Mesenchymal stem cell (in vitro differentiated cells and primary cell): ENCODE data around the gene NUP107.

Experiments used
- DNase-seq: peaks from one replicate; pipeline ENCODE4 v3.0.0-alpha.2; 2013
- H2AFZ ChIP-seq: one replicate; pipeline ENCODE4 v1.6.1; 2013; ENCODE audit warnings: low read depth, mild to moderate bottlenecking, control low read depth, inconsistent platforms, low read length, moderate library complexity
- H2AK5ac ChIP-seq: 2 replicates; pipeline ENCODE4 v1.6.1; 2013; ENCODE audit warnings: low read length, moderate library complexity, mild to moderate bottlenecking, inconsistent platforms; ENCODE audit not compliant: severe bottlenecking
- H2BK120ac ChIP-seq: one replicate; pipeline ENCODE4 v1.6.1; 2013; ENCODE audit warnings: low read depth, mild to moderate bottlenecking, inconsistent platforms, low read length, moderate library complexity
- H2BK12ac ChIP-seq, 2 experiments: one replicate each; pipeline ENCODE4 v1.6.1; 2013; ENCODE audit warnings: inconsistent platforms in 2 of 2, low read length in 2 of 2, mild to moderate bottlenecking in 2 of 2, moderate library complexity in 2 of 2, control low read depth in 1 of 2
- H2BK15ac ChIP-seq: one replicate; pipeline ENCODE4 v1.6.1; 2013; ENCODE audit warnings: mild to moderate bottlenecking, low read depth, inconsistent platforms; ENCODE audit not compliant: poor library complexity, severe bottlenecking
- H2BK5ac ChIP-seq: 2 replicates; pipeline ENCODE4 v1.6.1; 2013; ENCODE audit warnings: low read depth, mild to moderate bottlenecking, low read length, control low read depth, inconsistent platforms; ENCODE audit not compliant: poor library complexity, severe bottlenecking
- H3K14ac ChIP-seq, 2 experiments: one replicate each; pipeline ENCODE4 v1.6.1; 2013; ENCODE audit warnings: inconsistent platforms in 2 of 2, low read length in 2 of 2, control low read depth in 1 of 2, mild to moderate bottlenecking in 1 of 2, moderate library complexity in 1 of 2
- H3K18ac ChIP-seq, 2 experiments: one replicate each; pipeline ENCODE4 v1.6.1; 2013; ENCODE audit warnings: inconsistent platforms in 2 of 2, low read length in 2 of 2, control low read depth in 1 of 2, low read depth in 1 of 2, mild to moderate bottlenecking in 1 of 2
- H3K23ac ChIP-seq, 2 experiments: one replicate each; pipeline ENCODE4 v1.6.1; 2013; ENCODE audit warnings: inconsistent platforms in 2 of 2, low read length in 2 of 2, mild to moderate bottlenecking in 2 of 2, moderate library complexity in 2 of 2, control low read depth in 1 of 2
- H3K27ac ChIP-seq: 2 replicates; pipeline ENCODE4 v1.5.1; 2013; ENCODE audit warnings: mild to moderate bottlenecking, moderate library complexity, low read length, control low read depth, inconsistent platforms; ENCODE audit not compliant: poor library complexity, severe bottlenecking
- H3K27me3 ChIP-seq, 2 experiments: 2 replicates each; pipeline versions ENCODE4 v1.6.1 to v1.7.0; 2013; ENCODE audit warnings: low read length in 2 of 2, mild to moderate bottlenecking in 2 of 2, moderate library complexity in 2 of 2, control low read depth in 1 of 2, inconsistent platforms in 1 of 2; ENCODE audit not compliant: control insufficient read depth in 1 of 2, insufficient read depth in 1 of 2
- H3K36me3 ChIP-seq, 2 experiments: 2 replicates each; pipeline versions ENCODE4 v1.6.1 to v1.7.0; 2013; ENCODE audit warnings: low read length in 2 of 2, control low read depth in 1 of 2, inconsistent platforms in 1 of 2, low read depth in 1 of 2, mild to moderate bottlenecking in 1 of 2; ENCODE audit not compliant: insufficient read depth in 2 of 2, control insufficient read depth in 1 of 2
- H3K4ac ChIP-seq, 2 experiments: one replicate each; pipeline ENCODE4 v1.6.1; 2013; ENCODE audit warnings: inconsistent platforms in 2 of 2, low read length in 2 of 2, mild to moderate bottlenecking in 2 of 2, moderate library complexity in 2 of 2, control low read depth in 1 of 2, low read depth in 1 of 2
- H3K4me1 ChIP-seq: 2 replicates; pipeline ENCODE4 v1.6.1; 2013; ENCODE audit warnings: low read depth, low read length, control low read depth; ENCODE audit not compliant: control insufficient read depth, insufficient read depth
- H3K4me2 ChIP-seq: 2 replicates; pipeline ENCODE4 v1.6.1; 2013; ENCODE audit warnings: low read length, mild to moderate bottlenecking, inconsistent platforms; ENCODE audit not compliant: poor library complexity, severe bottlenecking
- H3K4me3 ChIP-seq, 2 experiments: 2 replicates each; pipeline versions ENCODE4 v1.5.1 to v1.7.0; 2013; ENCODE audit warnings: low read length in 2 of 2, mild to moderate bottlenecking in 2 of 2, control low read depth in 1 of 2, low read depth in 1 of 2; ENCODE audit not compliant: insufficient read depth in 1 of 2
- H3K79me1 ChIP-seq: replicated peaks from 2 replicates; pipeline ENCODE4 v1.6.1; 2013; ENCODE audit warnings: mild to moderate bottlenecking, control low read depth, low read length, inconsistent platforms; ENCODE audit not compliant: poor library complexity, severe bottlenecking
- H3K9ac ChIP-seq: 2 replicates; pipeline ENCODE4 v1.7.0; 2013; ENCODE audit warnings: mild to moderate bottlenecking, low read length, moderate library complexity
- H3K9me3 ChIP-seq: 2 replicates; pipeline ENCODE4 v1.7.0; 2013; ENCODE audit warnings: mild to moderate bottlenecking, low read length; ENCODE audit not compliant: control insufficient read depth
- H4K8ac ChIP-seq: one replicate; pipeline ENCODE4 v1.6.1; 2013; ENCODE audit warnings: inconsistent platforms, mild to moderate bottlenecking, low read length, moderate library complexity
- H4K91ac ChIP-seq: one replicate; pipeline ENCODE4 v1.6.1; 2013; ENCODE audit warnings: mild to moderate bottlenecking, low read length, inconsistent platforms
- WGBS: methylation state at CpG from one replicate; pipeline ENCODE4 v1.1.7; 2013; ENCODE audit warnings: mixed read lengths; 5-methylcytosine and 5-hydroxymethylcytosine counted together

The NUP107 gene

GRCh38 chr12:68790952-68791234 is 104.1 kb downstream of the NUP107 start:
- Histone ChIP-seq H3K4me2 (no peak overlapping the region), H3K27ac (no peak overlapping the region), H3K4me1 (peaks cover 2% of the 10 kb centered on the region), H3K36me3 (no peaks in the 10 kb centered on the region), H2BK120ac (no peak overlapping the region), H3K4ac (no peak overlapping the region), H3K9ac (no peak overlapping the region), H2BK15ac (no peak overlapping the region), H3K18ac (no peak overlapping the region), H2AK5ac (no peak overlapping the region), H3K79me1 (no peaks in the 10 kb centered on the region), H2BK5ac (no peak overlapping the region), H3K14ac (no peak overlapping the region), H3K4me3 (no peak overlapping the region), H3K9me3 (no peaks in the 10 kb centered on the region), H2BK12ac (no peak overlapping the region), H4K91ac (no peak overlapping the region), H3K23ac (no peak overlapping the region), H4K8ac (no peak overlapping the region), H2AFZ (no peak overlapping the region), H3K27me3 (no peaks in the 10 kb centered on the region)
- DNase-seq = no peak
- WGBS = 69% methylated on average over 3 of the region's 3 CpGs

GRCh38 chr12:68791897-68792481 is 105.2 kb downstream of the NUP107 start:
- no peak overlapping the region for H3K18ac ChIP-seq

GRCh38 chr12:68792952-68793351 is 106.2 kb downstream of the NUP107 start:
- H2BK5ac ChIP-seq = no peak overlapping the region
- no peak overlapping the region for H3K18ac ChIP-seq
- no peak overlapping the region for H2BK120ac ChIP-seq
- no peak overlapping the region for H2BK12ac ChIP-seq
- no peak overlapping the region for H4K91ac ChIP-seq
- no peaks in the 10 kb centered on the region for H3K79me1 ChIP-seq
- peak; percentile 62 for DNase-seq
- H3K9me3 ChIP-seq = no peaks in the 10 kb centered on the region
- H3K4me3 ChIP-seq = no peak overlapping the region
- no peaks in the 10 kb centered on the region for H3K4me1 ChIP-seq
- no peak overlapping the region for H3K4me2 ChIP-seq
- 31% methylated on average over 1 of the region's 2 CpGs for WGBS
- H3K36me3 ChIP-seq = no peaks in the 10 kb centered on the region
- no peak overlapping the region for H2BK15ac ChIP-seq
- H2AK5ac ChIP-seq = no peak overlapping the region
- no peak overlapping the region for H3K9ac ChIP-seq
- no peak overlapping the region for H3K4ac ChIP-seq
- no peak overlapping the region for H3K27ac ChIP-seq
- no peaks in the 10 kb centered on the region for H3K27me3 ChIP-seq
- H3K23ac ChIP-seq = no peak overlapping the region
- no peak overlapping the region for H4K8ac ChIP-seq
- H3K14ac ChIP-seq = no peak overlapping the region
- no peak overlapping the region for H2AFZ ChIP-seq

More at GRCh38 chr12:68791897-68792481, 105.2 kb downstream of the NUP107 start:
- Histone ChIP-seq H3K79me1 (no peaks in the 10 kb centered on the region), H2BK120ac (peak overlapping the region; percentile 54), H3K27ac (no peak overlapping the region), H3K36me3 (no peaks in the 10 kb centered on the region), H3K9ac (no peak overlapping the region), H3K4me1 (peaks cover 2% of the 10 kb centered on the region), H3K4me2 (no peak overlapping the region), H2BK15ac (no peak overlapping the region), H4K8ac (no peak overlapping the region), H2BK5ac (no peak overlapping the region), H3K23ac (no peak overlapping the region), H3K27me3 (no peaks in the 10 kb centered on the region), H3K4me3 (no peak overlapping the region), H2BK12ac (no peak overlapping the region), H2AK5ac (no peak overlapping the region), H3K9me3 (no peaks in the 10 kb centered on the region), H4K91ac (no peak overlapping the region), H2AFZ (no peak overlapping the region), H3K4ac (no peak overlapping the region), H3K14ac (no peak overlapping the region)
- 90% methylated on average over 1 of the region's 2 CpGs for WGBS
- DNase-seq = no peak

GRCh38 chr12:68793436-68793835 is 106.7 kb downstream of the NUP107 start:
- 100% methylated on average over 4 of the region's 4 CpGs for WGBS
- Histone ChIP-seq H2BK15ac (no peak overlapping the region), H2BK5ac (no peak overlapping the region), H3K14ac (no peak overlapping the region), H4K8ac (no peak overlapping the region), H3K79me1 (no peaks in the 10 kb centered on the region), H3K4me1 (no peaks in the 10 kb centered on the region), H4K91ac (no peak overlapping the region), H2BK120ac (no peak overlapping the region), H3K9me3 (no peaks in the 10 kb centered on the region), H3K27ac (no peak overlapping the region), H2BK12ac (no peak overlapping the region), H2AK5ac (no peak overlapping the region), H3K27me3 (no peaks in the 10 kb centered on the region), H3K18ac (no peak overlapping the region), H3K4ac (no peak overlapping the region), H3K4me3 (no peak overlapping the region), H3K4me2 (no peak overlapping the region), H3K23ac (no peak overlapping the region), H3K9ac (no peak overlapping the region), H3K36me3 (no peaks in the 10 kb centered on the region), H2AFZ (no peak overlapping the region)
- DNase-seq = no peak
